Neuronal stem cell (in vitro differentiated cells): Measurements from ENCODE around the gene GGACT.
"Not testable (repeated sequence)": the region's sequence is repeated elsewhere in the genome, so short reads cannot be mapped to it uniquely, and the experiment has no call there.

Source experiments
- DNase-seq: peaks from one replicate; pipeline ENCODE4 v3.0.0-alpha.2; 2013; ENCODE audit warnings: low spot score
- H2AFZ ChIP-seq: one replicate; pipeline ENCODE4 v1.6.1; 2013; ENCODE audit warnings: mild to moderate bottlenecking, low read length, inconsistent platforms
- H2AK5ac ChIP-seq: 2 replicates; pipeline ENCODE4 v1.6.1; 2013; ENCODE audit warnings: low read depth, mild to moderate bottlenecking, inconsistent platforms, low read length, moderate library complexity, mixed read lengths
- H2BK120ac ChIP-seq: 2 replicates; pipeline ENCODE4 v1.6.1; 2013; ENCODE audit warnings: low read depth, mild to moderate bottlenecking, inconsistent platforms, low read length, moderate library complexity, mixed read lengths
- H2BK12ac ChIP-seq: one replicate; pipeline ENCODE4 v1.6.1; 2013; ENCODE audit warnings: low read length, inconsistent platforms
- H2BK15ac ChIP-seq: 2 replicates; pipeline ENCODE4 v1.6.1; 2013; ENCODE audit warnings: mild to moderate bottlenecking, low read length, inconsistent platforms, mixed read lengths
- H2BK5ac ChIP-seq: one replicate; pipeline ENCODE4 v1.6.1; 2013; ENCODE audit warnings: inconsistent platforms, mild to moderate bottlenecking, low read length, moderate library complexity
- H3K14ac ChIP-seq: one replicate; pipeline ENCODE4 v1.6.1; 2013; ENCODE audit warnings: low read length, inconsistent platforms
- H3K18ac ChIP-seq: 2 replicates; pipeline ENCODE4 v1.6.1; 2013; ENCODE audit warnings: low read length, inconsistent platforms
- H3K23ac ChIP-seq: 2 replicates; pipeline ENCODE4 v1.6.1; 2013; ENCODE audit warnings: low read depth, mild to moderate bottlenecking, mixed read lengths, low read length, inconsistent platforms; ENCODE audit not compliant: poor library complexity
- H3K27ac ChIP-seq: replicated peaks from 3 replicates; pipeline ENCODE4 v1.5.1; 2013; ENCODE audit warnings: low read length, inconsistent platforms
- H3K27me3 ChIP-seq, 3 experiments: 2 replicates each; pipeline ENCODE4 v1.6.1; 2013; ENCODE audit warnings: low read length in 3 of 3, mild to moderate bottlenecking in 2 of 3, inconsistent platforms in 1 of 3, low read depth in 1 of 3, mixed read lengths in 1 of 3, moderate library complexity in 1 of 3; ENCODE audit not compliant: control insufficient read depth in 3 of 3, insufficient read depth in 3 of 3
- H3K36me3 ChIP-seq, 2 donors: replicated peaks in 1 of 2; 2 replicates each; pipeline ENCODE4 v1.6.1; 2013; ENCODE audit warnings: low read length in 2 of 2; ENCODE audit not compliant: control insufficient read depth in 2 of 2, insufficient read depth in 2 of 2
- H3K4ac ChIP-seq: 2 replicates; pipeline ENCODE4 v1.6.1; 2013; ENCODE audit warnings: inconsistent platforms, mild to moderate bottlenecking, low read length, moderate library complexity
- H3K4me1 ChIP-seq, 2 donors: 1 replicate in 1 of 2; 2 replicates in 1 of 2; pipeline ENCODE4 v1.6.1; 2013; ENCODE audit warnings: low read length in 2 of 2, low read depth in 1 of 2; ENCODE audit not compliant: control insufficient read depth in 2 of 2, insufficient read depth in 1 of 2
- H3K4me2 ChIP-seq: one replicate; pipeline ENCODE4 v1.6.1; 2013; ENCODE audit warnings: mild to moderate bottlenecking, low read length, inconsistent platforms; ENCODE audit not compliant: insufficient read depth, poor library complexity, severe bottlenecking
- H3K4me3 ChIP-seq, 2 donors: 2 replicates each; pipeline ENCODE4 v1.5.1; 2013; ENCODE audit warnings: low read length in 2 of 2, mild to moderate bottlenecking in 2 of 2, inconsistent platforms in 1 of 2, moderate library complexity in 1 of 2
- H3K79me1 ChIP-seq: one replicate; pipeline ENCODE4 v1.6.1; 2013; ENCODE audit warnings: low read depth, mild to moderate bottlenecking, inconsistent platforms, low read length, moderate library complexity
- H3K9ac ChIP-seq: one replicate; pipeline ENCODE4 v1.6.1; 2013; ENCODE audit warnings: mild to moderate bottlenecking, low read depth, low read length, inconsistent platforms; ENCODE audit not compliant: poor library complexity
- H3K9me3 ChIP-seq, 2 donors: replicated peaks in 1 of 2; 2 replicates each; pipeline versions ENCODE3 to v1.6.1; 2013; ENCODE audit warnings: low read length in 2 of 2, mild to moderate bottlenecking in 2 of 2, inconsistent platforms in 1 of 2, low read depth in 1 of 2, mixed read lengths in 1 of 2, moderate library complexity in 1 of 2; ENCODE audit not compliant: control insufficient read depth in 2 of 2, insufficient read depth in 1 of 2
- H4K8ac ChIP-seq: one replicate; pipeline ENCODE4 v1.6.1; 2013; ENCODE audit warnings: low read depth, mild to moderate bottlenecking, inconsistent platforms, low read length, moderate library complexity
- H4K91ac ChIP-seq: one replicate; pipeline ENCODE4 v1.6.1; 2013; ENCODE audit warnings: low read length, low read depth, mild to moderate bottlenecking, inconsistent platforms; ENCODE audit not compliant: poor library complexity
- WGBS, 2 donors: extraction: QIAGEN DNeasy Blood & Tissue Kit; methylation state at CpG; one replicate each; pipeline ENCODE4 v1.1.7; 2013; ENCODE audit warnings: missing lambda C conversion rate in 2 of 2, mixed read lengths in 1 of 2; ENCODE audit not compliant: insufficient read length in 2 of 2, insufficient replicate concordance in 1 of 2; ENCODE audit errors: extremely low coverage in 2 of 2; 5-methylcytosine and 5-hydroxymethylcytosine counted together

Gene GGACT

GRCh38 chr13:100577239-100577638 lies 11.3 kb downstream of the GGACT start:
- H2BK120ac ChIP-seq, H3K4ac ChIP-seq, H2BK12ac ChIP-seq, H2BK5ac ChIP-seq, H3K36me3 ChIP-seq, H3K4me2 ChIP-seq, DNase-seq, H2AFZ ChIP-seq, H4K8ac ChIP-seq, H4K91ac ChIP-seq, H3K9ac ChIP-seq, H3K4me3 ChIP-seq, H2AK5ac ChIP-seq, H3K23ac ChIP-seq, H2BK15ac ChIP-seq, H3K27me3 ChIP-seq, H3K18ac ChIP-seq, H3K27ac ChIP-seq, H3K4me1 ChIP-seq, H3K14ac ChIP-seq, H3K79me1 ChIP-seq: not testable (repeated sequence)
- no CpG with 5 or more reads among the region's 4 CpGs for WGBS, 2 donors
- peaks cover 5 to 10% of the 10 kb centered on the region in 2 donors for H3K9me3 ChIP-seq

GRCh38 chr13:100573121-100573520 lies 15.5 kb downstream of the GGACT start:
- no peak overlapping the region for H3K14ac ChIP-seq
- no peaks in the 10 kb centered on the region for H3K9me3 ChIP-seq
- WGBS, 2 donors = no CpG with 5 or more reads among the region's 2 CpGs
- no peak overlapping the region for H2AK5ac ChIP-seq
- no peak overlapping the region for H3K23ac ChIP-seq
- no peak overlapping the region for H2AFZ ChIP-seq
- no peak overlapping the region for H3K27ac ChIP-seq
- H3K36me3 ChIP-seq = no peaks in the 10 kb centered on the region
- H3K27me3 ChIP-seq = no peaks in the 10 kb centered on the region
- DNase-seq = peak; percentile 66
- H4K8ac ChIP-seq = no peak overlapping the region
- H3K4me1 ChIP-seq = no peaks in the 10 kb centered on the region
- H4K91ac ChIP-seq = no peak overlapping the region
- H2BK120ac ChIP-seq = no peak overlapping the region
- no peak overlapping the region for H3K4me3 ChIP-seq
- H3K79me1 ChIP-seq = no peaks in the 10 kb centered on the region
- H2BK15ac ChIP-seq = no peak overlapping the region
- H2BK5ac ChIP-seq = no peak overlapping the region
- no peak overlapping the region for H2BK12ac ChIP-seq
- H3K4ac ChIP-seq = no peak overlapping the region
- H3K9ac ChIP-seq = no peak overlapping the region
- H3K18ac ChIP-seq = no peak overlapping the region
- no peak overlapping the region for H3K4me2 ChIP-seq

- H3K27me3 ChIP-seq = no peaks in the 10 kb centered on the region
- H3K27ac ChIP-seq = no peak overlapping the region
- no peak overlapping the region for H3K4ac ChIP-seq
- WGBS, 2 donors = no CpG with 5 or more reads among the region's 6 CpGs
- no peak overlapping the region for H2BK120ac ChIP-seq
- no peak overlapping the region for H2AFZ ChIP-seq
- no peak overlapping the region for H3K14ac ChIP-seq
- no peak overlapping the region for H3K4me3 ChIP-seq
- no peak overlapping the region for H3K23ac ChIP-seq
- H3K36me3 ChIP-seq = no peaks in the 10 kb centered on the region
- H2BK5ac ChIP-seq = no peak overlapping the region
- no peak overlapping the region for H3K18ac ChIP-seq
- no peak overlapping the region for H3K9ac ChIP-seq
- H2BK12ac ChIP-seq = no peak overlapping the region
- no peak overlapping the region for H2AK5ac ChIP-seq
- no peaks in the 10 kb centered on the region for H3K4me1 ChIP-seq
- H3K79me1 ChIP-seq = no peaks in the 10 kb centered on the region
- no peak overlapping the region for H2BK15ac ChIP-seq
- no peak for DNase-seq
- H3K9me3 ChIP-seq = peaks cover 0 to 3% of the 10 kb centered on the region in 2 donors
- H4K8ac ChIP-seq = no peak overlapping the region
- no peak overlapping the region for H4K91ac ChIP-seq
- H3K4me2 ChIP-seq = no peak overlapping the region
Observed at GRCh38 chr13:100566543-100566942, 22.0 kb downstream of the GGACT start.

GRCh38 chr13:100565286-100565685 lies 23.3 kb downstream of the GGACT start:
- no peak overlapping the region for H3K27ac ChIP-seq
- H4K8ac ChIP-seq = no peak overlapping the region
- H3K9ac ChIP-seq = no peak overlapping the region
- no peak overlapping the region for H3K4me2 ChIP-seq
- H3K4me3 ChIP-seq = no peak overlapping the region
- H2AK5ac ChIP-seq = no peak overlapping the region
- no peak overlapping the region for H2BK12ac ChIP-seq
- H3K4me1 ChIP-seq = no peaks in the 10 kb centered on the region
- H4K91ac ChIP-seq = no peak overlapping the region
- H2BK15ac ChIP-seq = no peak overlapping the region
- no peak overlapping the region for H2BK120ac ChIP-seq
- H3K9me3 ChIP-seq = peaks cover 0 to 3% of the 10 kb centered on the region in 2 donors
- H3K79me1 ChIP-seq = no peaks in the 10 kb centered on the region
- no peak for DNase-seq
- H3K18ac ChIP-seq = no peak overlapping the region
- no peak overlapping the region for H2AFZ ChIP-seq
- H3K14ac ChIP-seq = no peak overlapping the region
- H3K4ac ChIP-seq = no peak overlapping the region
- WGBS, 2 donors = no CpG with 5 or more reads among the region's 8 CpGs
- H3K27me3 ChIP-seq = no peaks in the 10 kb centered on the region
- no peaks in the 10 kb centered on the region for H3K36me3 ChIP-seq
- H2BK5ac ChIP-seq = no peak overlapping the region
- H3K23ac ChIP-seq = no peak overlapping the region
